Right lobe of liver (tissue), 6 donors: ENCODE results near the gene FHIT. TPM values are rescaled to one million over a fixed set of nuclear protein-coding genes. Genes with fewer than 3 reads are reported as not detected.

ENCODE experiments used
- ATAC-seq, 4 donors: fragments of 200-7000 bp; cut with Tn5 transposase; one replicate each; pipeline ENCODE4 v1.9.1; 2020; ENCODE audit warnings: mild to moderate bottlenecking in 4 of 4, moderate library complexity in 4 of 4
- DNase-seq, 3 donors: peaks; one replicate each; pipeline ENCODE4 v3.0.0-alpha.2; 2020
- H3K27ac ChIP-seq, 3 donors: fragments of 200-600 bp; one replicate each; pipeline ENCODE4 v1.8.0; 2022
- H3K27me3 ChIP-seq, 2 donors: fragments of 200-600 bp; one replicate each; pipeline ENCODE4 v1.8.0; 2022
- H3K36me3 ChIP-seq, 4 donors: fragments of 200-600 bp; sonication (generic) in 1 of 4; one replicate each; pipeline versions ENCODE4 v1.5.1 to v1.8.0; 2017 to 2022; ENCODE audit warnings: control low read depth in 1 of 4
- H3K4me1 ChIP-seq, 4 donors: fragments of 200-600 bp; sonication (generic) in 1 of 4; one replicate each; pipeline versions ENCODE4 v1.5.1 to v1.8.0; 2017 to 2022; ENCODE audit warnings: control low read depth in 1 of 4
- H3K4me3 ChIP-seq, 3 donors: fragments of 200-600 bp; one replicate each; pipeline ENCODE4 v1.8.0; 2022
- H3K9me3 ChIP-seq, 4 donors: fragments of 200-600 bp; sonication (generic) in 1 of 4; one replicate each; pipeline versions ENCODE4 v1.5.1 to v1.8.0; 2017 to 2022; ENCODE audit warnings: control low read depth in 1 of 4
- POLR2A ChIP-seq: fragments of 450-650 bp; IDR thresholded peaks from one replicate; pipeline ENCODE4 v1.6.1; 2017; ENCODE audit warnings: antibody characterized with exemption, mild to moderate bottlenecking
- WGBS: methylation state at CpG from one replicate; pipeline ENCODE4 v1.1.6; 2018; ENCODE audit warnings: low coverage, low lambda C conversion rate; ENCODE audit not compliant: insufficient coverage; ENCODE audit errors: missing lambda C conversion rate; 5-methylcytosine and 5-hydroxymethylcytosine counted together
- intact Hi-C, 2 donors: fragments of 100-400 bp; cut with DNase I; formaldehyde crosslinking; loops; one replicate each; pipeline versions ENCODE4 v1.11.2 to v1.14.1; 2022
- total RNA-seq, 6 experiments: library from RNA; depleted of rRNA in 2 of 6; stranded (reverse); fragments of >200 nt in 2 of 6; fragmentation: NEBNext Ultra II Directional in 3 of 6; extraction: Animal tissue kit (Norgen Biotek cat#: 25700) in 3 of 6; gene quantifications; one replicate each; pipeline versions ENCODE4 v1.1.0 to v1.2.4, GENCODE V29; 2016 to 2023
- TF ChIP-seq, protein P1 (sequence below), 4 donors: fragments of 200-600 bp in 3 of 4; fragments of 450-650 bp in 1 of 4; IDR thresholded peaks; one replicate each; pipeline versions ENCODE4 v1.5.1 to v1.8.0; 2016 to 2022; ENCODE audit warnings: antibody characterized with exemption in 4 of 4, mild to moderate bottlenecking in 2 of 4
- donor health status: DM: no; HTN: yes; CAD: no.
- donor health status: DM: no; HTN: no; CAD: no.
- donor health status: DM: no; HTN: no; CAD: no.
- donor health status: DM: no; HTN: yes; CAD: no.
- donor health status: DM: no; HTN: yes; CAD: no.

FHIT gene
- total RNA-seq, 6 experiments from 2014 or later: 6.6 to 11.2 (median 8.0) TPM

DNA sequence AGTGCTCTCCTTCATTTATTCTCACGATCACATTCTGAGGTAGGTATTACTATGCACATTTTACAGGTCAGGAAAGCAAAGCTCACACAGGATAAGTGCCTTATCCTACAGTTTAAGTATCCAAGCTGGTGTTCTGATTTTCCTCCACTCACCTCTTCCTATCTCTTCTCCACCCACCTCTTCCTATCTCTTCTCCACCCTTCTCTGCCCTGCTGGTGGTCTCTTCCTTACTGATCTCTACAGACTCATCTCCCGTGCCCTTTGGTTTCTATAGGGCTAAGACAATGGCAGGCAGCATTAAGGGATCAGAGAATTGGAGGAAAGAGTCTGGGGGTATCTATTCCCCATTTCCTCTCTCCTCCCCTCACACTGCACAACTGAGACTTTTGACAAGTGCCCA, 319.1 kb downstream of the FHIT start:
- Histone ChIP-seq H3K4me3 (no peak overlapping the region), H3K9me3 (no peaks in the 10 kb centered on the region), H3K27ac (no peak overlapping the region), H3K27me3 (no peaks in the 10 kb centered on the region), H3K36me3 (no peaks in the 10 kb centered on the region), H3K4me1 (no peaks in the 10 kb centered on the region)
- WGBS: 90% methylated on average over 2 of the region's 2 CpGs
- no peak for DNase-seq
- ATAC-seq: no peak
- TF ChIP-seq, protein P1, sequence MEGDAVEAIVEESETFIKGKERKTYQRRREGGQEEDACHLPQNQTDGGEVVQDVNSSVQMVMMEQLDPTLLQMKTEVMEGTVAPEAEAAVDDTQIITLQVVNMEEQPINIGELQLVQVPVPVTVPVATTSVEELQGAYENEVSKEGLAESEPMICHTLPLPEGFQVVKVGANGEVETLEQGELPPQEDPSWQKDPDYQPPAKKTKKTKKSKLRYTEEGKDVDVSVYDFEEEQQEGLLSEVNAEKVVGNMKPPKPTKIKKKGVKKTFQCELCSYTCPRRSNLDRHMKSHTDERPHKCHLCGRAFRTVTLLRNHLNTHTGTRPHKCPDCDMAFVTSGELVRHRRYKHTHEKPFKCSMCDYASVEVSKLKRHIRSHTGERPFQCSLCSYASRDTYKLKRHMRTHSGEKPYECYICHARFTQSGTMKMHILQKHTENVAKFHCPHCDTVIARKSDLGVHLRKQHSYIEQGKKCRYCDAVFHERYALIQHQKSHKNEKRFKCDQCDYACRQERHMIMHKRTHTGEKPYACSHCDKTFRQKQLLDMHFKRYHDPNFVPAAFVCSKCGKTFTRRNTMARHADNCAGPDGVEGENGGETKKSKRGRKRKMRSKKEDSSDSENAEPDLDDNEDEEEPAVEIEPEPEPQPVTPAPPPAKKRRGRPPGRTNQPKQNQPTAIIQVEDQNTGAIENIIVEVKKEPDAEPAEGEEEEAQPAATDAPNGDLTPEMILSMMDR (IDR thresholded peaks at IDR 0.05): no peak
- TF ChIP-seq POLR2A: no peak
- intact Hi-C loops: no loop called here

DNA sequence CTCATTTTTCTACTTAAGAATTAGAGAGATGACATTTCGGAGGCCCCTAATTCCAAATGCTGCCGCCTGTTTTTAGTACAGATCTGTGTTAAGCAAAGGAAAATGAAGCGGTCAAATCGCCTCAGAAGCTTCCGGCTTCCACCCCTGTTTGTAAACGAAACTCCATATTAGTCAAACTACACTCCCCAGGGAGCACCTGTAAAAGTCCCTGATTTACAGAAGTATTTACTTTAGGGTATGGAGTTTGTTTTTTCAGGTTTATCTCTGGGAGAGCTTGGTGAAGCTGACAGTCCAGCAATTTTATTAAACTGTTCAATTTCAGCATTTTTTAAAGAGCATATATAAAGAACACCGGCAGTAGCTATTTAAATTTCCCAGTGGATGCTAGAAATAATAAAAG, 319.8 kb downstream of the FHIT start:
- Histone ChIP-seq H3K36me3 (no peaks in the 10 kb centered on the region), H3K27me3 (no peaks in the 10 kb centered on the region), H3K9me3 (no peaks in the 10 kb centered on the region), H3K4me1 (no peaks in the 10 kb centered on the region), H3K4me3 (no peak overlapping the region), H3K27ac (no peak overlapping the region)
- WGBS: 74% methylated on average over 7 of the region's 7 CpGs
- ATAC-seq (no peak), DNase-seq (no peak)
- intact Hi-C loops: no loop called here
- no peak for TF ChIP-seq POLR2A
- TF ChIP-seq, protein P1 (IDR thresholded peaks at IDR 0.05): no peak

DNA sequence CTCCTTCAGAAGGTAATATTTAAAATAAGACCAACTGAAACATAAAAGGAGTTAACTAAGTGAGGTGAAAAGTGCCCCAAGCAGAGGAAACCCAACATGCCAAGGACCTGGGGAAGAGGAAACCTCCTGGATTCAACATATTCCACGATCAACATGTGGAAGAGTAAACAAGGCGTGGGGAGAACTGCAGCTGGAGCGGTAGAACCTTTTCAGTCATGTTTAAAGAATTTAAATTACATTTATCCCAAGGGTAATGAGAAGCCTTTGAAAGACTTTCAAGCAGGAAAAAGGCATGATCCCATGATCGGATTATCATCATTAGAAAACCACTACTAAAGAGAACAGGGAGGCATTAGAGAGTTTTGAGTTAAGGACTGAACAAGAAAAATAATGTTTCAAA, 330.7 kb downstream of the FHIT start:
- ATAC-seq (no peak), DNase-seq (no peak)
- 94% methylated on average over 4 of the region's 4 CpGs for WGBS
- intact Hi-C loops: no loop called here
- H3K4me3 ChIP-seq: no peak overlapping the region
- no peaks in the 10 kb centered on the region for H3K36me3 ChIP-seq
- no peaks in the 10 kb centered on the region for H3K9me3 ChIP-seq
- no peaks in the 10 kb centered on the region for H3K27me3 ChIP-seq
- H3K27ac ChIP-seq: no peak overlapping the region
- no peaks in the 10 kb centered on the region for H3K4me1 ChIP-seq
- TF ChIP-seq, protein P1 (IDR thresholded peaks at IDR 0.05): no peak
- TF ChIP-seq POLR2A: no peak

DNA sequence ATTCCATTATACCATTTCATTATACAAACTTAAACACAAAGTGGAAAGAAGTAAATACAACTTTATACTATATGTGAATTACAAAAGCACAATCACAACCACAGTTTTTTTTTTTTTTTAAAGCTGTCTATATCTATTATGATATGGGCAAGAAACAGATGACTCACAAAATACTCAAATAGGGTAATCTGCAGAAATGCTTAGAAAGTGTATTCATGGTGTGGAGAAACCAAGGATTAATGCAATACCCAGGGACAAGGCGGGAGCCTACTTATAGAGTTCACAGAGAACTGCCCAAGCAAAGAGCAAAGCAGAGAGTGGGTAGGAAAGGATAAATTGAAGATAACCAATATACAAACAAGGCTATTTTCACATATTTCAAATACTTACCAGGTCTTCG, 332.0 kb downstream of the FHIT start:
- no peak overlapping the region for H3K4me3 ChIP-seq
- WGBS: 93% methylated on average over 2 of the region's 2 CpGs
- no peaks in the 10 kb centered on the region for H3K9me3 ChIP-seq
- no peaks in the 10 kb centered on the region for H3K36me3 ChIP-seq
- H3K27me3 ChIP-seq: no peaks in the 10 kb centered on the region
- intact Hi-C loops: no loop called here
- no peaks in the 10 kb centered on the region for H3K4me1 ChIP-seq
- no peak for TF ChIP-seq POLR2A
- TF ChIP-seq, protein P1 (IDR thresholded peaks at IDR 0.05): no peak
- DNase-seq (no peak), ATAC-seq (no peak)
- no peak overlapping the region for H3K27ac ChIP-seq

DNA sequence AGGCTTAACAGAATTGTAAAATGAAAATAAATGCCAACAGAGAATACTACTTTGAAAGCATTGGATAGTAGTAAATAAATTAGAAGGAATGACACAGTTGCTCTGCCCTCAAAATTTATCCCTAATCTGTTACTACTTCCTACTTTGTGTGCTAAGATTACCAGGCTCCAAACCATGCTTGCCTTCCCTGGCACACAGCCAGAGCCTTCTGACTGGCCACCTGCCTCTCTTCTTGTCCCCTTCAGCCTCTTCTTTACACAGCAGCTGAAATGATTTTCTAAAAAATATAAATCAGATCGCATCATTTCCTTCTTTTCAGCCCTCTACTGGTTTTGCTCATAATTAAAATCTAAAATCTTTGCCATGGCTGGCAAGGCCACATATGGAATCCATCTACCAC, 334.1 kb downstream of the FHIT start:
- DNase-seq (no peak), ATAC-seq (no peak)
- WGBS: 78% methylated on average over 1 of the region's 1 CpG
- H3K4me3 ChIP-seq: no peak overlapping the region
- no peak for TF ChIP-seq POLR2A
- TF ChIP-seq, protein P1 (IDR thresholded peaks at IDR 0.05): no peak
- intact Hi-C loops: no loop called here
- H3K9me3 ChIP-seq: no peaks in the 10 kb centered on the region
- H3K27ac ChIP-seq: no peak overlapping the region
- no peaks in the 10 kb centered on the region for H3K36me3 ChIP-seq
- no peaks in the 10 kb centered on the region for H3K4me1 ChIP-seq
- H3K27me3 ChIP-seq: no peaks in the 10 kb centered on the region
